Measurements from ENCODE around the gene BANF1. TPM values are rescaled to one million over a fixed set of nuclear protein-coding genes. Genes with fewer than 3 reads are reported as not detected.

Gene BANF1
- total RNA-seq, 1 donor from 2014 or later = 54.5 TPM

DNA sequence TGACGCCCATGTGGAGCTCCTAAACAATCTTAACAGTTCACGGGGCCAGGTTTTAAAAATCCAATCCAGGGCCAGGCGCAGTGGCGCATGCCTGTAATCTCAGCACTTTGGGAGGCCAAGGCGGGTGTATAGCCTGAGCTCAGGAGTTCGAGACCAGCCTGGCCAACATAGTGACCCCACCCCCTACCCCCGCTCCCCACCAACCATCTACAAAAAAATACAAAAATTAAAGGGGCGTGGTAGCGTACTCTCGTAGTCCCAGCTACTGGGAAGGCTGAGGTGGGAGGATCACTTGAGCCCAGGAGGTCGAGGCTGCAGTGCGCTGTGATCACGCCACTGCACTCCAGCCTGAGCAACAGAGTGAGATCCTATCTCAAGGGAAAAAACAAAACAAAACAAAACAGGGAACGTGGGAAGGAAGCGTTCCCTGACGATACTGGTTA lies 41.5 kb upstream of the BANF1 start:
- Histone ChIP-seq H3K27ac (peak overlapping the region; percentile 78), H3K4me1 (peaks cover 33% of the 10 kb centered on the region), H3K36me3 (peaks cover 0 to 19% of the 10 kb centered on the region in 2 donors), H3K27me3 (no peaks in the 10 kb centered on the region), H3K4me3 (peak overlapping the region; percentile 89 to 95), H3K9me3 (no peaks in the 10 kb centered on the region)
- DNase-seq (ENCODE audit: extremely low spot score in 2 of 2) = no peak
- intact Hi-C loops (cut with DNase I) = loop anchor here (5.0 kb wide), 1 partner anchor 39 kb away; no protein-coding TSS in a partner anchor
- TF ChIP-seq POLR2A (IDR thresholded peaks at IDR 0.05) = no peak
- TF ChIP-seq, protein P1, sequence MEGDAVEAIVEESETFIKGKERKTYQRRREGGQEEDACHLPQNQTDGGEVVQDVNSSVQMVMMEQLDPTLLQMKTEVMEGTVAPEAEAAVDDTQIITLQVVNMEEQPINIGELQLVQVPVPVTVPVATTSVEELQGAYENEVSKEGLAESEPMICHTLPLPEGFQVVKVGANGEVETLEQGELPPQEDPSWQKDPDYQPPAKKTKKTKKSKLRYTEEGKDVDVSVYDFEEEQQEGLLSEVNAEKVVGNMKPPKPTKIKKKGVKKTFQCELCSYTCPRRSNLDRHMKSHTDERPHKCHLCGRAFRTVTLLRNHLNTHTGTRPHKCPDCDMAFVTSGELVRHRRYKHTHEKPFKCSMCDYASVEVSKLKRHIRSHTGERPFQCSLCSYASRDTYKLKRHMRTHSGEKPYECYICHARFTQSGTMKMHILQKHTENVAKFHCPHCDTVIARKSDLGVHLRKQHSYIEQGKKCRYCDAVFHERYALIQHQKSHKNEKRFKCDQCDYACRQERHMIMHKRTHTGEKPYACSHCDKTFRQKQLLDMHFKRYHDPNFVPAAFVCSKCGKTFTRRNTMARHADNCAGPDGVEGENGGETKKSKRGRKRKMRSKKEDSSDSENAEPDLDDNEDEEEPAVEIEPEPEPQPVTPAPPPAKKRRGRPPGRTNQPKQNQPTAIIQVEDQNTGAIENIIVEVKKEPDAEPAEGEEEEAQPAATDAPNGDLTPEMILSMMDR (IDR thresholded peaks at IDR 0.05) = no peak
- TF ChIP-seq POLR2AphosphoS5 (IDR thresholded peaks at IDR 0.05; ENCODE audit: insufficient read depth in 1 of 2, low read depth in 1 of 2) = no peak

DNA sequence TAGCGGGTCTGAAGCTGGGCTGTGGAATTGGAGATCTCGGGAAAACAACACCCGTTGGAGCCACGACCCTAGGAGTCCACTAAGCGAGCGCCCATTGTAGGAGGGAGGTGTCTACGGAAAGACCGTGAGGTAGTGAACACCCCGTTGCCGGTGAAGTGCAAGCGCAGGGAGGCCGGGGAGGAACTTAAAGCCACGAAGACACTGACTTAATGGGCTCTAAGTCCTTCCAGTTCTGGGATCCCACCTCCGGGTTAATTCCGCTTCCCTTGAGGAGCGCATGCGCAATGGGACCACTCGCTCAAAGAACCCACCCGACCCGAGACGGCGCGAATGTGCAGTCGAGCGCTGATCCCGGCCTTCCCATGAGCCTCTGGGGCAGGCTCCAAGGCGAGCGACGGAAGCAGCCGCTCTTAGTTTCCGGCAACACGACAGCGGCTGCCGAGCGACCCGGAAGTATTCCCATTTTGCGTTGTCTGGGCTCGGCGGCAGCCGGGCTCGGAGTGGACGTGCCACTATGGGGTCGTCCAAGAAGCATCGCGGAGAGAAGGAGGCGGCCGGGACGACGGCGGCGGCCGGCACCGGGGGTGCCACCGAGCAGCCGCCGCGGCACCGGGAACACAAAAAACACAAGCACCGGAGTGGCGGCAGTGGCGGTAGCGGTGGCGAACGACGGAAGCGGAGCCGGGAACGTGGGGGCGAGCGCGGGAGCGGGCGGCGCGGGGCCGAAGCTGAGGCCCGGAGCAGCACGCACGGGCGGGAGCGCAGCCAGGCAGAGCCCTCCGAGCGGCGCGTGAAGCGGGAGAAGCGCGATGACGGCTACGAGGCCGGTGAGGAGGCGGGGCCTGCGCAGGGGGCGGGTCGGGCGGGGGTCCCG lies 40.8 kb upstream of the BANF1 start, which contains the start of gene SART1:
Gene SART1, plus strand, starts transcription at position 468 of the 874 bp plus-strand sequence. Its CDS starts 47 bp downstream, at position 515.
- TF ChIP-seq, protein P1 (IDR thresholded peaks at IDR 0.05) = peak in 1 of 3 experiments; percentile 31
- TF ChIP-seq POLR2AphosphoS5 (IDR thresholded peaks at IDR 0.05; ENCODE audit: insufficient read depth in 1 of 2, low read depth in 1 of 2) = peak; percentile 94 to 100
- peak in 1 of 2 donors; percentile 29 for TF ChIP-seq POLR2A (IDR thresholded peaks at IDR 0.05)
- Histone ChIP-seq H3K36me3 (peaks cover 0 to 25% of the 10 kb centered on the region in 2 donors), H3K27ac (peak within 1 kb of the TSS; percentile 78), H3K4me1 (peaks cover 33% of the 10 kb centered on the region), H3K4me3 (peak within 1 kb of the TSS; percentile 89 to 95), H3K9me3 (no peaks in the 10 kb centered on the region), H3K27me3 (no peaks in the 10 kb centered on the region)
- peak in 1 of 2 donors; percentile 96 for DNase-seq (ENCODE audit: extremely low spot score in 2 of 2)
- intact Hi-C loops (cut with DNase I) = loop anchor here (5.0 kb wide), 1 partner anchor 39 kb away; no protein-coding TSS in a partner anchor

DNA sequence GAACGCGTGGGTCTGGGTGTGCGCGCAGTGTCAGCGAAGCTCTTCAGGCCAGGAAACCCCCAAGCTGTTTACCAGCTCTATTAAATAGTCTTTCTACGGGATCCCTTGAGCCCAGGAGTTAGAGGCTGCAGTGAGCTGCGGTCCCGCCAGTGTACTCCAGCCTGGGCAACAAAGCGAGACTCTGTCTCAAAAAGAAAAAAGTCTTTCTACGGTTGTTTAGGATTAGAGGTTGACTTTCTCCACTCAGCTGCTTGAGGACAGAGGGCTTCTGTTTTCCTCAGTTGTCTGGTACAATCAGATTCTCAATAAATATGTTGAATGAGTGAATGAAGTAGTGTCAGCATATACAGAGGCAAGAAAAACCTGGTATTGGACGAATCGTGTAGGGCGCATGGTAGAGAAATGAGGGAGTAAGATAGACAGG lies 40.1 kb upstream of the BANF1 start:
- Histone ChIP-seq H3K4me3 (peak overlapping the region; percentile 89 to 95), H3K36me3 (peaks cover 0 to 32% of the 10 kb centered on the region in 2 donors), H3K27ac (peak overlapping the region; percentile 78), H3K4me1 (peaks cover 33% of the 10 kb centered on the region), H3K27me3 (no peaks in the 10 kb centered on the region), H3K9me3 (no peaks in the 10 kb centered on the region)
- intact Hi-C loops (cut with DNase I) = loop anchor here (5.0 kb wide), 1 partner anchor 40 kb away; no protein-coding TSS in a partner anchor
- DNase-seq (ENCODE audit: extremely low spot score in 2 of 2) = no peak
- TF ChIP-seq POLR2A (IDR thresholded peaks at IDR 0.05) = no peak
- TF ChIP-seq POLR2AphosphoS5 (IDR thresholded peaks at IDR 0.05; ENCODE audit: insufficient read depth in 1 of 2, low read depth in 1 of 2) = no peak
- TF ChIP-seq, protein P1 (IDR thresholded peaks at IDR 0.05) = no peak

DNA sequence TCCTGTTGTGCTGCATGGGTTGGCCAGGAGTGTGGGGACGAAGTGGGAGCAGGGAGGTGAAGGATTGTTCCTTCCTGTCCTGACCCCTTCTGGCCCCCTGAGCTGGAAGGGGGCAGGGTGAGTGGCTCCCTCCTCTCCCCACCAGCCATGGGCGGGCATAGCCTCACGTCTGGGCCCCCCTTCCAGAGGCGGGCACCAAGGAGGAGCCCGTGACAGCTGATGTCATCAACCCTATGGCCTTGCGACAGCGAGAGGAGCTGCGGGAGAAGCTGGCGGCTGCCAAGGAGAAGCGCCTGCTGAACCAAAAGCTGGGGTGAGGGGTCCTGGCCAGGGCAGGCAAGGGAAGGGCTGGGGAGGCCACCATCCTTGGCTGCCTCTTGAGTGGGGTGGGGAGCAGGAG lies 37.4 kb upstream of the BANF1 start:
- Histone ChIP-seq H3K27me3 (no peaks in the 10 kb centered on the region), H3K4me1 (peaks cover 33% of the 10 kb centered on the region), H3K36me3 (peaks cover 5 to 59% of the 10 kb centered on the region in 2 donors), H3K27ac (no peak overlapping the region), H3K9me3 (no peaks in the 10 kb centered on the region), H3K4me3 (no peak overlapping the region)
- DNase-seq (ENCODE audit: extremely low spot score in 2 of 2) = no peak
- intact Hi-C loops (cut with DNase I) = loop anchor here (5.0 kb wide), 1 partner anchor 43 kb away; no protein-coding TSS in a partner anchor
- TF ChIP-seq POLR2A (IDR thresholded peaks at IDR 0.05) = no peak
- TF ChIP-seq POLR2AphosphoS5 (IDR thresholded peaks at IDR 0.05; ENCODE audit: insufficient read depth in 1 of 2, low read depth in 1 of 2) = no peak
- TF ChIP-seq, protein P1 (IDR thresholded peaks at IDR 0.05) = no peak
